ENCODE measurements around the gene HDAC9.
A peak's percentile ranks its signal among the peaks of the same experiment; 100 is the strongest.
"Not testable (repeated sequence)": the region's sequence is repeated elsewhere in the genome, so short reads cannot be mapped to it uniquely, and the experiment has no call there.

The HDAC9 gene

DNA sequence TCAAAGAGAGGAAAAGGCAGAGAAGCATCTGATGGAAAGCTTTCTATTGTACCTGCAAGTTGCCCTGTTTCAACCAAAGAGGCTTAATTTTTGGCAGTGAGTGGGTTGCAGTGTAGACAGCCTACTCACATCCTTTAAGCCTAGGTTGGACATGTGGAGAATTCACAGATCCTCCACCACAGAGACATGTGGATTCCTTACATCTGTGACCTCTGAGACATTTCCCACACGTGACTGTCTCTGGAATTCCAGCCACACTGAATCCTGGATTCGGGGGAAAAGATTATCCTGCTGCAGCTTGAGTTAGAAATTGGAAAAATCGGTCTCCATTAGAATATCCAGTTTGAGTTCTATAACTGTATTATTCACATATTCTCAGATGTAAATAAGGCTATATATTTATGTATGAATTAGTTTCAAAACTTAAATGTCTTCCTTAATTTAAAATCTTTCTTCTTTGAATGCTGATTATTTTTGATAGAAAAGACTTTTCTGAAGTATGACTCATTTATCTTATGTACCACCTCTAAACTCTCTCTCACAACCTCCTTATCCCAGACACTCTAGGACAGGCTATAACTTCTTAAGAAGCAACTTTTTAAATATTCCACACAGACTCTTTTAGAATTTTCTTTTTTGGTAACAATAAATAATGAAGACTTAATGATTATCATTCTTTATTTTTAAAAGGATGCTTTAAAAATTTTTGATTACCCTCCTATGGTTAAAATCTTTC lies 498.6 kb downstream of the HDAC9 start:
- DNase-seq = no peak

GRCh38 chr7:18995270-18995671 lies 499.7 kb downstream of the HDAC9 start:
- no peak for DNase-seq

DNA sequence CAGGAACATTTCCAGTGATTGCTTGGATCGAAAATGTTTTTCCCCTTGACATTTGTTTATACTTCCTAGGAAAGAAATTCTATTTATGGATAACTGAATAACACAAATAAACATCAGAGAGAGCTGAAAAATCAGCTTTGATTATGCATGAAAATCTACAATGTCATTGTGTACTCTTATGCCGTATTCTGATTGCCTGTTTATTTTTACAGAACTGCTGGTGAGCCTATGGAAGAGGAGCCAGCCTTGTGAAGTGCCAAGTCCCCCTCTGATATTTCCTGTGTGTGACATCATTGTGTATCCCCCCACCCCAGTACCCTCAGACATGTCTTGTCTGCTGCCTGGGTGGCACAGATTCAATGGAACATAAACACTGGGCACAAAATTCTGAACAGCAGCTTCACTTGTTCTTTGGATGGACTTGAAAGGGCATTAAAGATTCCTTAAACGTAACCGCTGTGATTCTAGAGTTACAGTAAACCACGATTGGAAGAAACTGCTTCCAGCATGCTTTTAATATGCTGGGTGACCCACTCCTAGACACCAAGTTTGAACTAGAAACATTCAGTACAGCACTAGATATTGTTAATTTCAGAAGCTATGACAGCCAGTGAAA lies 500.4 kb downstream of the HDAC9 start:
- DNase-seq = no peak

DNA sequence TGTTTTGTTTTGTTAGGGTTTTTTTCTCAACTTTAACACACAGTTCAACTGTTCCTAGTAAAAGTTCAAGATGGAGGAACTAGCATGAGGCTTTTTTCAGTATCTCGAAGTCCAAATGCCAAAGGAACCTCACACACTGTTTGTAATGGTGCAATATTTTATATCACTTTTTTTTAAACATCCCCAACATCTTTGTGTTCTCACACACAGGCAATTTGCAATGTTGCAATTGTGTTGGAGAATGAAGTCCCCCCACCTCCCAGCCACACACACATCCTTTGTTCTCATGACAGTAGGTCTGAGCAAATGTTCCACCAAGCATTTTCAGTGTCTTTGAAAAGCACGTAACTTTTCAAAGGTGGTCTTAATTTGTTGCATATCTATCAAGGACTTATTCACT lies 501.0 kb downstream of the HDAC9 start:
- no peak for DNase-seq

GRCh38 chr7:18997477-18998150 lies 502.1 kb downstream of the HDAC9 start:
- no peak for DNase-seq

DNA sequence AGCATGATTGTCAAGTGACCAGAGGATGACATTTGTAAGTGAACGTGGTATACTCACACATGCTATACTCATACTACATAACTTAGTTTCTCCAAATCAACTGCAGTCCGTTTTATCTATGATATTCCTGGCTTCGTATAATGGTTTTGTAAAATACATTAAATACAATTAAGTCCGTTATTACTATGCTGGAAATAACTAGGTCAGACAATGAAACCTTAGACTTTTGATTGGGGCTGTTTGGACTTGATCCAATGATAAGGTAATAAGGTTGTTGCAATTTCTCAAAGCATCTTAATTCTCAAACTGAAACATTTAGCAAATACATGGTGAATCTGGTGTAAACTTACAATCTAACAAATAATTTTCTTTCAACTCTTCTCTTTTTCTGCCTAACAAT lies 504.9 kb downstream of the HDAC9 start:
- no peak for DNase-seq

GRCh38 chr7:19001854-19002253 lies 506.3 kb downstream of the HDAC9 start:
- no peak for DNase-seq

- no peak for DNase-seq
Measured at GRCh38 chr7:19009241-19009935, 513.8 kb downstream of the HDAC9 start.

DNA sequence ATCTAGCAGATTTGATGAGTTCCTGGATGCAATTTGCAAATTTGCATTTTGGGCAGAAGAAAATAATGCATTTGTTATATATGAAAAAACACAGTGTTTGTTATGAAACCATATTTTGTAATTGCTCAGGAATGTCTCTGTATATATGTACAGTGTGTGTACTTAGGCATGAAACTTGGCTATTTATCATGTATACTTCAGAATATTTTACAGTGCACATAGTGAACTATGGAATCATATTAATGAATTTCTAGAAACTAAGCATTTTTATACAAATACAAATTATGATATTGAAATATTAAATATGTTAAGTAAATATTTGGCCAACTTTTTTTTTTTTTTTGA lies 514.4 kb downstream of the HDAC9 start:
- no peak for DNase-seq

- no peak for DNase-seq
Measured at GRCh38 chr7:19011212-19011611, 515.7 kb downstream of the HDAC9 start.

- no peak for DNase-seq
Measured at GRCh38 chr7:19015098-19015497, 519.5 kb downstream of the HDAC9 start.

GRCh38 chr7:19016140-19016539 lies 520.6 kb downstream of the HDAC9 start:
- DNase-seq = no peak

DNA sequence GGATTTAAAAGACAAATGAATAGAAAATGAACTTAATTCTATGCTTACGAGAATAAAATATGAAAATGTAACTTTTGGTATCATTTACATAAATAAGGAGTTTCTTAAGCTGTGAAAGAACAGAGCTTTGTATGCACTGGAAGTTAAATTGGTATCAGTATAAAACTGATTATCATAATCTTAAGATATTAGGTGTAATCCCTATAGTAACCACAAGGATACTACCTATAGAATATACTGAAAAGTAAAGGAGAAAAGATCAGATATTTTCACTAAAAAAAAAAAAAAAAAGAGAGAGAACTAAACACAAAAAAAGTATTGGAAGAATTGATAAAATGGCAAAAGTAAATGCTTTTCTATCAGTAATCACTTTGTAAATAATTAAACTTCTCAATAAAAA lies 521.8 kb downstream of the HDAC9 start:
- DNase-seq = no peak

- no peak for DNase-seq
Measured at GRCh38 chr7:19020062-19020461, 524.5 kb downstream of the HDAC9 start.

- no peak for DNase-seq
Measured at GRCh38 chr7:19020711-19021110, 525.2 kb downstream of the HDAC9 start.

DNA sequence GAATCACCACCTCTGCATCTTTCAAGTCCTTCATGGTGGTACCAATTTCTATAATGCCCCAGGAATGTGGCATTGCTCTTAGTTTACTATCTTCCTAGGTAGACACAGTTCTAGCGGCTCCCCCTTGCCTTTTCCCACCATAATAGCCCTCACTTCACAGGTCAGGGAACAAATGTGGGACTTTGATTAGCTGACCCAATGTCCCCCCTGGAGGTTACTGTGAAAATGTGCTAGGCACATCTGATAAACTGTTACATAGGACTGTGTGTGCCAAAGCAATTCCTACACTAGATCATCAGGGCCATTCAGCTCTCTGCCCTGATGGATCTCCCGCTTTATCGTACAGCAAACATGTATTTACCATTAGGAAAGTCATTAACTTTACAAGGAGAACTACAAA lies 527.9 kb downstream of the HDAC9 start:
- no peak for DNase-seq

- no peak for DNase-seq
Measured at GRCh38 chr7:19024261-19024660, 528.7 kb downstream of the HDAC9 start.

- DNase-seq = no peak
Measured at GRCh38 chr7:19026888-19027287, 531.3 kb downstream of the HDAC9 start.

GRCh38 chr7:19030281-19030680 lies 534.7 kb downstream of the HDAC9 start:
- DNase-seq = no peak

- not testable (repeated sequence) for DNase-seq
Measured at GRCh38 chr7:19032942-19033341, 537.4 kb downstream of the HDAC9 start.

GRCh38 chr7:19051767-19052375 lies 556.3 kb downstream of the HDAC9 start:
- peak; percentile 36 for DNase-seq

Data from inflammatory macrophage treated with lipopolysaccharide for 4 hours (primary cell).